Trophoblast cell (in vitro differentiated cells and primary cell): Measurements from ENCODE around the gene COG1.
"Not testable (repeated sequence)": the region's sequence is repeated elsewhere in the genome, so short reads cannot be mapped to it uniquely, and the experiment has no call there.

Experiments
- DNase-seq, 2 donors: peaks; one replicate each; pipeline ENCODE4 v3.0.0-alpha.2; 2016
- H2AFZ ChIP-seq: 2 replicates; pipeline ENCODE4 v1.6.1; 2013; ENCODE audit warnings: low read length, moderate library complexity, mild to moderate bottlenecking; ENCODE audit not compliant: insufficient read depth, poor library complexity
- H2AK5ac ChIP-seq: 2 replicates; pipeline ENCODE4 v1.6.1; 2013; ENCODE audit warnings: mild to moderate bottlenecking, low read length
- H2BK120ac ChIP-seq: 2 replicates; pipeline ENCODE4 v1.6.1; 2013; ENCODE audit warnings: low read length, mild to moderate bottlenecking, moderate library complexity; ENCODE audit not compliant: insufficient read depth, poor library complexity
- H2BK12ac ChIP-seq: 2 replicates; pipeline ENCODE4 v1.6.1; 2013; ENCODE audit warnings: mild to moderate bottlenecking, low read length, moderate library complexity
- H2BK5ac ChIP-seq: 2 replicates; pipeline ENCODE4 v1.6.1; 2013; ENCODE audit warnings: low read length, low read depth, moderate library complexity, mild to moderate bottlenecking; ENCODE audit not compliant: poor library complexity
- H3K14ac ChIP-seq: 2 replicates; pipeline ENCODE4 v1.6.1; 2013; ENCODE audit warnings: mild to moderate bottlenecking, low read length
- H3K18ac ChIP-seq: 2 replicates; pipeline ENCODE4 v1.6.1; 2013; ENCODE audit warnings: mild to moderate bottlenecking, low read length
- H3K23ac ChIP-seq: 2 replicates; pipeline ENCODE4 v1.6.1; 2013; ENCODE audit warnings: low read length
- H3K27ac ChIP-seq: 2 replicates; pipeline ENCODE4 v1.5.1; 2013; ENCODE audit warnings: low read depth, mild to moderate bottlenecking, inconsistent platforms, low read length, moderate library complexity
- H3K27me3 ChIP-seq: 2 replicates; pipeline ENCODE4 v1.6.1; 2013; ENCODE audit warnings: inconsistent platforms, mild to moderate bottlenecking, low read length, moderate library complexity; ENCODE audit not compliant: insufficient read depth
- H3K36me3 ChIP-seq, 2 experiments: 1 replicate in 1 of 2; 2 replicates in 1 of 2; pipeline ENCODE4 v1.6.1; 2013; ENCODE audit warnings: low read length in 2 of 2, mild to moderate bottlenecking in 2 of 2, moderate library complexity in 1 of 2; ENCODE audit not compliant: insufficient read depth in 2 of 2, control insufficient read depth in 1 of 2
- H3K4ac ChIP-seq: 2 replicates; pipeline ENCODE4 v1.6.1; 2013; ENCODE audit warnings: low read depth, mild to moderate bottlenecking, low read length, moderate library complexity
- H3K4me1 ChIP-seq, 2 experiments: 1 replicate in 1 of 2; 2 replicates in 1 of 2; pipeline ENCODE4 v1.6.1; 2013; ENCODE audit warnings: low read length in 2 of 2, mild to moderate bottlenecking in 2 of 2, moderate library complexity in 1 of 2; ENCODE audit not compliant: insufficient read depth in 2 of 2, control insufficient read depth in 1 of 2
- H3K4me2 ChIP-seq: 2 replicates; pipeline ENCODE4 v1.6.1; 2013; ENCODE audit warnings: inconsistent platforms, mild to moderate bottlenecking, low read length, moderate library complexity
- H3K4me3 ChIP-seq: 2 replicates; pipeline ENCODE4 v1.5.1; 2013; ENCODE audit warnings: mild to moderate bottlenecking, low read depth, low read length, inconsistent platforms
- H3K79me1 ChIP-seq: one replicate; pipeline ENCODE4 v1.6.1; 2013; ENCODE audit warnings: low read length
- H3K79me2 ChIP-seq: 2 replicates; pipeline ENCODE4 v1.6.1; 2013; ENCODE audit warnings: low read length, mild to moderate bottlenecking; ENCODE audit not compliant: control insufficient read depth, insufficient read depth, poor library complexity
- H3K9ac ChIP-seq: 2 replicates; pipeline ENCODE4 v1.6.1; 2013; ENCODE audit warnings: mild to moderate bottlenecking, low read length
- H3K9me3 ChIP-seq: 2 replicates; pipeline ENCODE4 v1.6.1; 2013; ENCODE audit warnings: low read depth, mild to moderate bottlenecking, control low read depth, inconsistent platforms, low read length; ENCODE audit not compliant: insufficient read depth
- H4K12ac ChIP-seq: 2 replicates; pipeline ENCODE4 v1.6.1; 2013; ENCODE audit warnings: low read depth, mild to moderate bottlenecking, low read length, moderate library complexity
- H4K8ac ChIP-seq: 2 replicates; pipeline ENCODE4 v1.6.1; 2013; ENCODE audit warnings: low read depth, mild to moderate bottlenecking, low read length, moderate library complexity
- H4K91ac ChIP-seq: one replicate; pipeline ENCODE4 v1.6.1; 2013; ENCODE audit warnings: low read depth, mild to moderate bottlenecking, low read length, moderate library complexity
- WGBS: extraction: QIAGEN DNeasy Blood & Tissue Kit; methylation state at CpG from one replicate; pipeline ENCODE4 v1.1.7; 2013; ENCODE audit warnings: missing lambda C conversion rate; ENCODE audit not compliant: insufficient read length, insufficient coverage; ENCODE audit errors: extremely low coverage; 5-methylcytosine and 5-hydroxymethylcytosine counted together

Gene COG1

GRCh38 chr17:73148540-73149334, 44.1 kb upstream of the COG1 start:
- H3K27ac ChIP-seq, result no peak overlapping the region
- no peak overlapping the region for H4K8ac ChIP-seq
- no peak overlapping the region for H3K4me3 ChIP-seq
- WGBS, result no CpG with 5 or more reads among the region's 6 CpGs
- no peak overlapping the region for H2AK5ac ChIP-seq
- no peaks in the 10 kb centered on the region for H3K79me2 ChIP-seq
- no peak overlapping the region for H4K91ac ChIP-seq
- no peak overlapping the region for H3K4ac ChIP-seq
- no peak overlapping the region for H3K18ac ChIP-seq
- H2BK12ac ChIP-seq, result no peak overlapping the region
- H3K23ac ChIP-seq, result no peak overlapping the region
- H4K12ac ChIP-seq, result no peak overlapping the region
- no peak overlapping the region for H3K9ac ChIP-seq
- no peaks in the 10 kb centered on the region for H3K79me1 ChIP-seq
- H3K27me3 ChIP-seq, result no peaks in the 10 kb centered on the region
- peaks cover 5% of the 10 kb centered on the region for H3K9me3 ChIP-seq
- no peak overlapping the region for H2AFZ ChIP-seq
- no peaks in the 10 kb centered on the region for H3K36me3 ChIP-seq
- no peaks in the 10 kb centered on the region for H3K4me1 ChIP-seq
- no peak overlapping the region for H2BK5ac ChIP-seq
- no peak for DNase-seq
- H3K4me2 ChIP-seq, result no peak overlapping the region
- H2BK120ac ChIP-seq, result no peak overlapping the region
- H3K14ac ChIP-seq, result no peak overlapping the region

- not testable (repeated sequence) for DNase-seq, H2BK120ac ChIP-seq
Measured at GRCh38 chr17:73150622-73151300, 42.1 kb upstream of the COG1 start.

DNA sequence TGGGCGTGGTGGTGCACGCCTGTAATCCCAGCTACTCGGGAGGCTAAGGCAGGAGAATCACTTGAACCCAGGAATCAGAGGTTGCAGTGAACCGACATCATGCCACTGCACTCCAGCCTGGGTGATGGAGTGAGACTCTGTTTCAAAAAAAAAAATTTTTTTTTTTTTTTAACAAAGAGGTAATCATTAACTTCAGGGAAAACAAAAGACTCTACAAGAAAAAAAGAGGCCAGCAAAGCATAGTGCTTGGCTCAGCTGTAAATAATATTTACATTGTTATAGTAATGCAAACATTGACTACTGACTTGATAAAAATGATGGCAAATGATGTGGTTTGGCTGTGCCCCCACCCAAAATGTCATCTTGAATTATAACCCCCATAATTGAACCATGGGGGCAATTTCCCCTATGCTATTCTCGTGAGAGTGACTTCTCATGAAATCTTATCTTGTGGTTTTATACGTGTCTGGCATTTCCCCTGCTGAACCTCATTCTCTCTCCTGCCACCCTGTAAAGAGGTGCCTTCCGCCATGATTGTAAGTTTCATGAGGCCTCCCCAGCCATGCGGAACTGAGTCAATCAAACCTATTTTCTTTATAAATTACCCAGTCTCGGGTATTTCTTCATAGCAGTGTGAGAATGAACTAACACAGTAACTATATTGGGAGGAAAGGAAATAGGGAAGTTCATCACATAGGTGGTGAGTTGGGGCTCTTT, 40.8 kb upstream of the COG1 start:
- WGBS, result no CpG with 5 or more reads among the region's 9 CpGs
- Histone ChIP-seq H3K79me1 (no peaks in the 10 kb centered on the region), H4K12ac (no peak overlapping the region), H4K8ac (no peak overlapping the region), H3K27me3 (no peaks in the 10 kb centered on the region), H3K27ac (no peak overlapping the region), H3K4me1 (peaks cover 0 to 3% of the 10 kb centered on the region in 2 experiments), H3K4me3 (no peak overlapping the region), H3K4ac (no peak overlapping the region), H3K36me3 (no peaks in the 10 kb centered on the region), H3K79me2 (no peaks in the 10 kb centered on the region), H2BK120ac (no peak overlapping the region), H2BK5ac (no peak overlapping the region), H3K9me3 (no peaks in the 10 kb centered on the region), H3K23ac (no peak overlapping the region), H3K4me2 (no peak overlapping the region), H2AK5ac (no peak overlapping the region), H4K91ac (no peak overlapping the region), H3K18ac (no peak overlapping the region), H2AFZ (no peak overlapping the region), H3K9ac (no peak overlapping the region), H2BK12ac (no peak overlapping the region), H3K14ac (no peak overlapping the region)
- no peak for DNase-seq

More at GRCh38 chr17:73150622-73151300, 42.1 kb upstream of the COG1 start:
- H3K9ac ChIP-seq, H4K91ac ChIP-seq, H3K27ac ChIP-seq, H3K18ac ChIP-seq, H3K4me3 ChIP-seq, H3K27me3 ChIP-seq, H3K4me1 ChIP-seq, H3K9me3 ChIP-seq, H3K23ac ChIP-seq, H3K79me1 ChIP-seq, H3K4ac ChIP-seq, H4K8ac ChIP-seq, H3K4me2 ChIP-seq, H2AK5ac ChIP-seq, H2AFZ ChIP-seq, H3K14ac ChIP-seq, H2BK5ac ChIP-seq, H4K12ac ChIP-seq, H2BK12ac ChIP-seq, H3K36me3 ChIP-seq, H3K79me2 ChIP-seq: not testable (repeated sequence)
- no CpG with 5 or more reads among the region's 14 CpGs for WGBS

- WGBS, result no CpG with 5 or more reads among the region's 15 CpGs
- H3K9ac ChIP-seq, result no peak overlapping the region
- H3K9me3 ChIP-seq, result no peaks in the 10 kb centered on the region
- DNase-seq, result no peak
- H3K79me2 ChIP-seq, result no peaks in the 10 kb centered on the region
- H3K4ac ChIP-seq, result no peak overlapping the region
- peak overlapping the region; percentile 12 for H2AFZ ChIP-seq
- no peak overlapping the region for H2BK12ac ChIP-seq
- H4K91ac ChIP-seq, result no peak overlapping the region
- peaks cover 0 to 3% of the 10 kb centered on the region in 2 experiments for H3K4me1 ChIP-seq
- H3K14ac ChIP-seq, result no peak overlapping the region
- no peak overlapping the region for H4K8ac ChIP-seq
- H3K27ac ChIP-seq, result no peak overlapping the region
- no peak overlapping the region for H2BK120ac ChIP-seq
- no peak overlapping the region for H2AK5ac ChIP-seq
- no peak overlapping the region for H3K4me2 ChIP-seq
- no peaks in the 10 kb centered on the region for H3K27me3 ChIP-seq
- H3K18ac ChIP-seq, result no peak overlapping the region
- no peaks in the 10 kb centered on the region for H3K36me3 ChIP-seq
- no peak overlapping the region for H4K12ac ChIP-seq
- H3K4me3 ChIP-seq, result no peak overlapping the region
- no peak overlapping the region for H3K23ac ChIP-seq
- no peaks in the 10 kb centered on the region for H3K79me1 ChIP-seq
- H2BK5ac ChIP-seq, result no peak overlapping the region
Measured at GRCh38 chr17:73155410-73156165, 37.3 kb upstream of the COG1 start.
